H9 (cell line): ENCODE data around the gene GXYLT2. TPM values are rescaled to one million over a fixed set of nuclear protein-coding genes. Genes with fewer than 3 reads are reported as not detected.

Experiments used
- DNase-seq: peaks from one replicate; pipeline ENCODE4 v3.0.0-alpha.2; 2017
- H2AFZ ChIP-seq: one replicate; pipeline ENCODE4 v1.6.1; 2013; ENCODE audit warnings: mild to moderate bottlenecking, low read length, control low read depth, moderate library complexity
- H2AK5ac ChIP-seq: 2 replicates; pipeline ENCODE4 v1.6.1; 2013; ENCODE audit warnings: low read length, control low read depth, mixed read lengths; ENCODE audit not compliant: insufficient read length
- H2BK120ac ChIP-seq: one replicate; pipeline ENCODE4 v1.6.1; 2013; ENCODE audit warnings: low read depth, mild to moderate bottlenecking, low read length, control low read depth, inconsistent platforms; ENCODE audit not compliant: poor library complexity, severe bottlenecking
- H2BK12ac ChIP-seq: 2 replicates; pipeline ENCODE4 v1.6.1; 2013; ENCODE audit warnings: low read length, control low read depth, mixed read lengths, low read depth; ENCODE audit not compliant: insufficient read length
- H2BK15ac ChIP-seq: 2 replicates; pipeline ENCODE4 v1.6.1; 2013; ENCODE audit warnings: low read depth, low read length, control low read depth
- H2BK20ac ChIP-seq: one replicate; pipeline ENCODE4 v1.6.1; 2013; ENCODE audit warnings: low read depth, mild to moderate bottlenecking, low read length, control low read depth, inconsistent platforms; ENCODE audit not compliant: poor library complexity, severe bottlenecking
- H2BK5ac ChIP-seq: 2 replicates; pipeline ENCODE4 v1.6.1; 2013; ENCODE audit warnings: low read length, control low read depth, mixed read lengths; ENCODE audit not compliant: insufficient read length
- H3K14ac ChIP-seq: 2 replicates; pipeline ENCODE4 v1.6.1; 2013; ENCODE audit warnings: low read length, control low read depth; ENCODE audit not compliant: insufficient read depth
- H3K18ac ChIP-seq: 2 replicates; pipeline ENCODE4 v1.6.1; 2013; ENCODE audit warnings: low read depth, mild to moderate bottlenecking, mixed read lengths, low read length, control low read depth; ENCODE audit not compliant: insufficient read length
- H3K23ac ChIP-seq: 2 replicates; pipeline ENCODE4 v1.6.1; 2013; ENCODE audit warnings: low read length, control low read depth, mixed read lengths, low read depth; ENCODE audit not compliant: insufficient read length
- H3K23me2 ChIP-seq: 2 replicates; pipeline ENCODE4 v1.6.1; 2013; ENCODE audit warnings: low read depth, mild to moderate bottlenecking, mixed read lengths, low read length, control low read depth; ENCODE audit not compliant: insufficient read length, poor library complexity, severe bottlenecking
- H3K27ac ChIP-seq: 2 replicates; pipeline ENCODE4 v1.5.1; 2013; ENCODE audit warnings: low read length, control low read depth, mixed read lengths, low read depth; ENCODE audit not compliant: insufficient read length
- H3K27me3 ChIP-seq: 2 replicates; pipeline ENCODE4 v1.6.1; 2013; ENCODE audit warnings: low read length, control low read depth, inconsistent platforms; ENCODE audit not compliant: insufficient read depth
- H3K4ac ChIP-seq: 2 replicates; pipeline ENCODE4 v1.6.1; 2013; ENCODE audit warnings: low read depth, mild to moderate bottlenecking, control low read depth, inconsistent platforms, low read length, moderate library complexity
- H3K4me1 ChIP-seq: 2 replicates; pipeline ENCODE4 v1.6.1; 2013; ENCODE audit warnings: low read length, control low read depth, inconsistent platforms; ENCODE audit not compliant: insufficient read depth
- H3K4me2 ChIP-seq: 2 replicates; pipeline ENCODE4 v1.6.1; 2013; ENCODE audit warnings: low read length, control low read depth, mixed read lengths; ENCODE audit not compliant: insufficient read length, insufficient read depth
- H3K56ac ChIP-seq: 2 replicates; pipeline ENCODE4 v1.6.1; 2013; ENCODE audit warnings: low read depth, mild to moderate bottlenecking, mixed read lengths, low read length, control low read depth; ENCODE audit not compliant: insufficient read length
- H3K79me1 ChIP-seq: 2 replicates; pipeline ENCODE4 v1.6.1; 2013; ENCODE audit warnings: low read depth, mild to moderate bottlenecking, moderate library complexity, low read length, control low read depth, inconsistent platforms; ENCODE audit not compliant: insufficient read depth, poor library complexity, severe bottlenecking
- H3K79me2 ChIP-seq: 2 replicates; pipeline ENCODE4 v1.6.1; 2013; ENCODE audit warnings: low read length, control low read depth, inconsistent platforms; ENCODE audit not compliant: insufficient read depth
- H3K9ac ChIP-seq: 2 replicates; pipeline ENCODE4 v1.6.1; 2013; ENCODE audit warnings: low read length, control low read depth, mixed read lengths; ENCODE audit not compliant: insufficient read length; ENCODE audit errors: extremely low read depth
- H3K9me3 ChIP-seq: one replicate; pipeline ENCODE4 v1.6.1; 2013; ENCODE audit warnings: low read depth, low read length, inconsistent platforms; ENCODE audit not compliant: control insufficient read depth
- H3T11ph ChIP-seq: one replicate; pipeline ENCODE4 v1.6.1; 2013; ENCODE audit warnings: mild to moderate bottlenecking, low read length, control low read depth, inconsistent platforms
- H4K20me1 ChIP-seq: one replicate; pipeline ENCODE4 v1.6.1; 2013; ENCODE audit not compliant: control insufficient read depth, insufficient read length, insufficient read depth
- H4K5ac ChIP-seq: 2 replicates; pipeline ENCODE4 v1.6.1; 2013; ENCODE audit warnings: low read depth, mild to moderate bottlenecking, mixed read lengths, low read length, control low read depth; ENCODE audit not compliant: insufficient read length
- H4K8ac ChIP-seq: replicated peaks from 2 replicates; pipeline ENCODE4 v1.6.1; 2013; ENCODE audit warnings: low read length, control low read depth, mixed read lengths, low read depth; ENCODE audit not compliant: insufficient read length
- H4K91ac ChIP-seq: 2 replicates; pipeline ENCODE4 v1.6.1; 2013; ENCODE audit warnings: low read depth, mild to moderate bottlenecking, moderate library complexity, mixed read lengths, low read length, control low read depth; ENCODE audit not compliant: insufficient read length
- H3K27ac Mint-ChIP-seq, 3 experiments: 2 replicates in 2 of 3; 3 replicates in 1 of 3; pipeline ENCODE4 v1.8.0; 2020 to 2021; ENCODE audit warnings: mixed read lengths in 3 of 3, mild to moderate bottlenecking in 1 of 3, moderate library complexity in 1 of 3
- H3K27me3 Mint-ChIP-seq: 2 replicates; pipeline ENCODE4 v1.8.0; 2021; ENCODE audit warnings: low read depth, mild to moderate bottlenecking, moderate library complexity, mixed read lengths
- H3K36me3 Mint-ChIP-seq, 3 experiments: 2 replicates in 2 of 3; 3 replicates in 1 of 3; pipeline ENCODE4 v1.8.0; 2020 to 2021; ENCODE audit warnings: low read depth in 3 of 3, mixed read lengths in 3 of 3; ENCODE audit not compliant: insufficient read depth in 1 of 3
- H3K4me1 Mint-ChIP-seq, 2 experiments: 2 replicates each; pipeline ENCODE4 v1.8.0; 2020; ENCODE audit warnings: mixed read lengths in 2 of 2
- H3K4me3 Mint-ChIP-seq, 2 experiments: 2 replicates in 1 of 2; 3 replicates in 1 of 2; pipeline ENCODE4 v1.8.0; 2020 to 2021; ENCODE audit warnings: mild to moderate bottlenecking in 2 of 2, mixed read lengths in 2 of 2, moderate library complexity in 1 of 2
- H3K9me3 Mint-ChIP-seq, 2 experiments: 2 replicates in 1 of 2; 3 replicates in 1 of 2; pipeline ENCODE4 v1.8.0; 2020; ENCODE audit warnings: mild to moderate bottlenecking in 2 of 2, mixed read lengths in 2 of 2, moderate library complexity in 1 of 2
- WGBS: extraction: QIAGEN DNeasy Blood & Tissue Kit; methylation state at CpG from one replicate; pipeline ENCODE4 v1.1.7; 2013; ENCODE audit warnings: missing lambda C conversion rate, low lambda C conversion rate, mixed read lengths; ENCODE audit not compliant: insufficient read length; ENCODE audit errors: extremely low coverage; 5-methylcytosine and 5-hydroxymethylcytosine counted together
- total RNA-seq: library from RNA; stranded (reverse); gene quantifications from 2 replicates; pipeline ENCODE4 v1.2.1, GENCODE V29; 2021
- TF ChIP-seq, protein P1 (sequence below): fragments of 200-600 bp; sonication (generic); conservative IDR thresholded peaks from 3 replicates; pipeline ENCODE4 v1.8.0; 2021; ENCODE audit warnings: antibody characterized with exemption, mild to moderate bottlenecking

GXYLT2 gene
- total RNA-seq, 1 experiment from 2014 or later, result 2.0 TPM

DNA sequence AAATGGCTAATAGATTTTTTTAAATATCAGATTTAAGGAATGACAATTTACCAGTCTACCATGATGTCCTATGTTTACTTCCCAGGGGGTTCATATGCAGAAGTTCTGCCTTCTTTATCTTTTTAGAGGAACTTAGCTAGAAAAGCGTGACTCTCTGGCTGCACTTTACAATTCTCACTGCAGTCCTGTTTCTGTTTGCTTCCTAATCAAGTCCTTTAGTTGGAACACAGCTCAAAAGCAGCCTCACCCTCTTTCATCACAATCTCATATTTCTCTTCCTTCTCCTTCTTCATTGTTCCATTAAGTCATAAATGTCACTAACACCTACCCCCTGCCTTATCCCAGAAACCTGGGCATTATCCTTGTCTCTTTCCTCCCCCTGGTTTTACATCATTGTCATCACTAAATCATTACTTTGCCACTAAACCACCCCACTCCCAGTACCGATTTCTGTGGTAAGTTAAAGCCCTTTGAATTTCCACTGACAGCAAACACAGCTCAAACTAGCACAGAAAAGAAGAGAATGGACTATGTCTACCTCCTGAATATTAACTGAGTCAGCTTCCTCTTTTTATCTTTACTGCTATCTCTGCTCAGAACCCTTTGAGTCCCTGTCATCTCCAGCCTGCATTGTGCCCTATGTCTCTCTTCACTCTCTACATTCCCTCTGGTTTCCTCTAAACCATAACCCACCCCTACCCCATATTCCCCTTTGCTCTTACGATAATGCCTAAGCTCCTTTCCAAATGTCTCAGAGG lies 94.9 kb downstream of the GXYLT2 start:
- Histone ChIP-seq H3K23me2 (no peaks in the 10 kb centered on the region), H2BK15ac (no peak overlapping the region), H2AFZ (no peak overlapping the region), H2BK5ac (no peak overlapping the region), H4K5ac (no peak overlapping the region), H3K56ac (no peak overlapping the region), H2AK5ac (no peak overlapping the region), H3K9me3 (peaks cover 5% of the 10 kb centered on the region), H2BK20ac (no peak overlapping the region), H3K27ac (no peak overlapping the region), H3K4me2 (no peak overlapping the region), H3K14ac (no peak overlapping the region), H3K23ac (no peak overlapping the region), H3K79me2 (no peaks in the 10 kb centered on the region), H3K79me1 (no peaks in the 10 kb centered on the region), H2BK12ac (no peak overlapping the region), H3K4ac (no peak overlapping the region), H4K8ac (no peak overlapping the region), H4K91ac (no peak overlapping the region), H4K20me1 (no peaks in the 10 kb centered on the region), H3K27me3 (no peaks in the 10 kb centered on the region), H3K18ac (no peak overlapping the region), H3K9ac (no peak overlapping the region), H3T11ph (no peak overlapping the region), H2BK120ac (no peak overlapping the region), H3K4me1 (no peaks in the 10 kb centered on the region)
- peaks cover 7 to 11% (median 8%) of the 10 kb centered on the region in 3 experiments for H3K36me3 Mint-ChIP-seq
- H3K27ac Mint-ChIP-seq, result no peak overlapping the region; a peak in 1 of 7 replicates
- peaks cover 15 to 19% of the 10 kb centered on the region in 2 experiments for H3K9me3 Mint-ChIP-seq
- WGBS, result no CpG with 5 or more reads among the region's 3 CpGs
- TF ChIP-seq, protein P1, sequence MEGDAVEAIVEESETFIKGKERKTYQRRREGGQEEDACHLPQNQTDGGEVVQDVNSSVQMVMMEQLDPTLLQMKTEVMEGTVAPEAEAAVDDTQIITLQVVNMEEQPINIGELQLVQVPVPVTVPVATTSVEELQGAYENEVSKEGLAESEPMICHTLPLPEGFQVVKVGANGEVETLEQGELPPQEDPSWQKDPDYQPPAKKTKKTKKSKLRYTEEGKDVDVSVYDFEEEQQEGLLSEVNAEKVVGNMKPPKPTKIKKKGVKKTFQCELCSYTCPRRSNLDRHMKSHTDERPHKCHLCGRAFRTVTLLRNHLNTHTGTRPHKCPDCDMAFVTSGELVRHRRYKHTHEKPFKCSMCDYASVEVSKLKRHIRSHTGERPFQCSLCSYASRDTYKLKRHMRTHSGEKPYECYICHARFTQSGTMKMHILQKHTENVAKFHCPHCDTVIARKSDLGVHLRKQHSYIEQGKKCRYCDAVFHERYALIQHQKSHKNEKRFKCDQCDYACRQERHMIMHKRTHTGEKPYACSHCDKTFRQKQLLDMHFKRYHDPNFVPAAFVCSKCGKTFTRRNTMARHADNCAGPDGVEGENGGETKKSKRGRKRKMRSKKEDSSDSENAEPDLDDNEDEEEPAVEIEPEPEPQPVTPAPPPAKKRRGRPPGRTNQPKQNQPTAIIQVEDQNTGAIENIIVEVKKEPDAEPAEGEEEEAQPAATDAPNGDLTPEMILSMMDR, result no peak
- DNase-seq, result no peak
- no peaks in the 10 kb centered on the region; the same call in 1 of the 2 replicates for H3K27me3 Mint-ChIP-seq
- H3K4me3 Mint-ChIP-seq, result no peak overlapping the region
- H3K4me1 Mint-ChIP-seq, result no peaks in the 10 kb centered on the region
